K562 (cell line): Measurements from ENCODE around the gene TMEM203. TPM values are rescaled to one million over a fixed set of nuclear protein-coding genes. Genes with fewer than 3 reads are reported as not detected.

Source experiments
- ATAC-seq: fragments of 200-7000 bp; cut with Tn5 transposase; 3 replicates; pipeline ENCODE4 v1.9.1; 2020; ENCODE audit warnings: moderate library complexity
- BruUV-seq: library from RNA; stranded (reverse); fragments of 400-500 nt; replicated peaks from 2 replicates; lab custom pipeline; 2021; lab: Mats Ljungman, UMichigan
- CTCF ChIA-PET: fragments of 300-600 bp; formaldehyde crosslinking; extraction: SDS; loops from one replicate; lab custom pipeline; 2021; ENCODE audit warnings: low intra/inter-chr PET ratio; lab: Yijun Ruan, JAX
- POLR2A ChIA-PET: fragments of 300-600, 350-650 bp; sonication (Branson Sonifier 250); formaldehyde crosslinking; extraction: SDS; loops from one replicate; lab custom pipeline; 2021; ENCODE audit warnings: antibody characterized with exemption, inconsistent platforms; lab: Yijun Ruan, JAX
- DNase-seq, 4 experiments: peaks; one replicate each; pipeline versions ENCODE4 v3.0.0 to v3.0.0-alpha.2; 2011 to 2018; ENCODE audit warnings: low spot score in 3 of 4, mixed read lengths in 3 of 4; ENCODE audit errors: extremely low read depth in 1 of 4
- FAIRE-seq: peaks from 2 replicates; lab custom pipeline; 2011; peaks lifted over from hg19 to GRCh38; lab: Jason Lieb, UNC
- H2AFZ ChIP-seq: 2 replicates; pipeline ENCODE4 v1.6.0; 2011; ENCODE audit warnings: low read depth, low read length, control low read depth, inconsistent platforms
- H3K27ac ChIP-seq: fragments of 200-600 bp; 3 replicates; pipeline ENCODE4 v1.8.0; 2011; ENCODE audit warnings: low read depth, mild to moderate bottlenecking, control low read depth, inconsistent platforms, low read length, moderate library complexity, mixed read lengths; ENCODE audit errors: extremely low read depth
- H3K27me3 ChIP-seq, 2 experiments: fragments of 300-600 bp in 1 of 2; 2 replicates in 1 of 2; 3 replicates in 1 of 2; pipeline versions ENCODE4 v1.6.0 to v1.8.0; 2011; ENCODE audit warnings: inconsistent platforms in 2 of 2, low read length in 2 of 2, mild to moderate bottlenecking in 1 of 2, mixed read lengths in 1 of 2, moderate library complexity in 1 of 2; ENCODE audit not compliant: control insufficient read depth in 2 of 2, insufficient read depth in 2 of 2
- H3K36me3 ChIP-seq: fragments of 300-600 bp; 3 replicates; pipeline ENCODE4 v1.8.0; 2011; ENCODE audit warnings: mild to moderate bottlenecking, low read length, inconsistent platforms; ENCODE audit not compliant: control insufficient read depth, insufficient read depth
- H3K4me1 ChIP-seq, 2 experiments: fragments of 200-600 bp in 1 of 2; replicated peaks in 1 of 2; 2 replicates in 1 of 2; 3 replicates in 1 of 2; pipeline versions ENCODE4 v1.5.1 to v1.8.0; 2011; ENCODE audit warnings: inconsistent platforms in 2 of 2, low read length in 2 of 2, mild to moderate bottlenecking in 1 of 2, mixed read lengths in 1 of 2, moderate library complexity in 1 of 2; ENCODE audit not compliant: control insufficient read depth in 2 of 2, insufficient read depth in 2 of 2
- H3K4me2 ChIP-seq: 2 replicates; pipeline ENCODE4 v1.6.1; 2011; ENCODE audit warnings: low read length, control low read depth, inconsistent platforms, mixed read lengths; ENCODE audit not compliant: insufficient read depth
- H3K4me3 ChIP-seq: fragments of 200-600 bp; sonication (generic), shearing (Covaris generic); 2 replicates; pipeline ENCODE4 v1.5.1; 2016; ENCODE audit warnings: control low read depth, inconsistent platforms
- H3K79me2 ChIP-seq: fragments of 200-600 bp; 3 replicates; pipeline ENCODE4 v1.8.0; 2011; ENCODE audit warnings: low read length, inconsistent platforms; ENCODE audit not compliant: control insufficient read depth, insufficient read depth
- H3K9ac ChIP-seq, 2 experiments: 2 replicates each; pipeline versions ENCODE4 v1.6.0 to v1.6.1; 2011; ENCODE audit warnings: low read depth in 2 of 2, low read length in 2 of 2, control low read depth in 1 of 2, inconsistent platforms in 1 of 2, mild to moderate bottlenecking in 1 of 2, mixed read lengths in 1 of 2; ENCODE audit not compliant: insufficient read depth in 1 of 2
- H3K9me1 ChIP-seq: one replicate; pipeline ENCODE4 v1.6.0; 2011; ENCODE audit warnings: inconsistent platforms, mild to moderate bottlenecking, low read length, moderate library complexity; ENCODE audit not compliant: control insufficient read depth, insufficient read depth
- H3K9me3 ChIP-seq: replicated peaks from 2 replicates; pipeline ENCODE4 v1.5.1; 2011; ENCODE audit warnings: low read depth, low read length, inconsistent platforms; ENCODE audit not compliant: control insufficient read depth, insufficient read depth
- H4K20me1 ChIP-seq: replicated peaks from 2 replicates; pipeline ENCODE4 v1.6.1; 2011; ENCODE audit warnings: low read length, inconsistent platforms, mixed read lengths; ENCODE audit not compliant: control insufficient read depth, insufficient read depth
- ARNT ChIP-seq, 2 experiments: fragments of 450-650 bp; IDR thresholded peaks; 2 replicates each; pipeline ENCODE4 v1.6.1; 2016; ENCODE audit warnings: mild to moderate bottlenecking in 1 of 2
- XRCC3 ChIP-seq: fragments of 450-650 bp; IDR thresholded peaks from 2 replicates; pipeline ENCODE4 v1.6.1; 2017; ENCODE audit warnings: mild to moderate bottlenecking, moderate library complexity
- ZBTB33 ChIP-seq: sonication (generic); formaldehyde crosslinking; IDR thresholded peaks from 2 replicates; pipeline ENCODE4 v1.8.1; 2023; ENCODE audit warnings: mild to moderate bottlenecking, missing genetic modification reagents
- ZNF384 ChIP-seq: IDR thresholded peaks from 2 replicates; pipeline ENCODE4 v1.6.1; 2012; ENCODE audit warnings: low read depth, low read length, improper control_type of control experiment
- WGBS: fragments of 100-300 bp; shearing (Covaris generic); methylation state at CpG from one replicate; pipeline ENCODE4 v1.1.6; 2016; ENCODE audit warnings: low coverage, mixed read lengths; ENCODE audit not compliant: insufficient coverage; ENCODE audit errors: missing lambda C conversion rate; 5-methylcytosine and 5-hydroxymethylcytosine counted together
- in situ Hi-C: fragments of 300-500 bp; cut with MboI; formaldehyde crosslinking; loops from 4 replicates; pipeline ENCODE4 v1.15.0; 2018; ENCODE audit warnings: inconsistent platforms, mixed read lengths
- intact Hi-C: fragments of 100-400 bp; cut with micrococcal nuclease; formaldehyde crosslinking; loops from 2 replicates; pipeline ENCODE4 v1.14.2; 2022
- polyA plus RNA-seq, 8 experiments: library from polyadenylated mRNA; depleted of rRNA in 4 of 8; stranded (reverse) in 5 of 8; unstranded in 3 of 8; fragments of >200 nt; fragmentation: Nextera tagmentation in 2 of 8; fragmentation: Illumina TruSeq in 1 of 8; extraction: Ambion mirVana in 2 of 8; extraction: Trizol in 1 of 8; gene quantifications; 2 replicates each; pipeline versions ENCODE4 v1.2.1 to v1.2.3, GENCODE V29; 2011 to 2014; ENCODE audit warnings: inconsistent platforms in 1 of 8, missing spikeins in 1 of 8
- total RNA-seq, 7 experiments: library from RNA; depleted of rRNA in 6 of 7; stranded (reverse); fragments of >200 nt in 6 of 7; fragmentation: Illumina TruSeq in 2 of 7; extraction: Trizol in 2 of 7; gene quantifications; 2 replicates each; pipeline versions ENCODE4 v1.2.1 to v1.2.3, GENCODE V29; 2011 to 2021; ENCODE audit warnings: low replicate concordance in 1 of 7
- TF ChIP-seq, protein P1 (sequence below), 3 experiments: IDR thresholded peaks in 2 of 3; conservative IDR thresholded peaks in 1 of 3; 2 replicates each; pipeline ENCODE4 v1.5.1; 2011 to 2012; ENCODE audit warnings: low read length in 3 of 3, mild to moderate bottlenecking in 3 of 3, control low read depth in 2 of 3, improper control_type of control experiment in 1 of 3, inconsistent platforms in 1 of 3, low read depth in 1 of 3, mixed read lengths in 1 of 3, moderate library complexity in 1 of 3; ENCODE audit not compliant: insufficient read depth in 2 of 3
- TF ChIP-seq, protein P2 (sequence below), 2 experiments: fragments of 450-650 bp in 1 of 2; sonication (generic) in 1 of 2; formaldehyde crosslinking in 1 of 2; IDR thresholded peaks in 1 of 2; conservative IDR thresholded peaks in 1 of 2; 2 replicates each; pipeline versions ENCODE4 v1.6.1 to v1.8.1; 2016 to 2023; ENCODE audit warnings: mild to moderate bottlenecking in 2 of 2, moderate library complexity in 2 of 2, inconsistent platforms in 1 of 2, missing genetic modification reagents in 1 of 2

TMEM203 gene
- total and polyA plus RNA-seq, 9 of the 15 experiments (the other 6 are each of a cell fraction or from before 2014, with no cell fraction given), result 8.8 to 59.5 (median 37.6) TPM

DNA sequence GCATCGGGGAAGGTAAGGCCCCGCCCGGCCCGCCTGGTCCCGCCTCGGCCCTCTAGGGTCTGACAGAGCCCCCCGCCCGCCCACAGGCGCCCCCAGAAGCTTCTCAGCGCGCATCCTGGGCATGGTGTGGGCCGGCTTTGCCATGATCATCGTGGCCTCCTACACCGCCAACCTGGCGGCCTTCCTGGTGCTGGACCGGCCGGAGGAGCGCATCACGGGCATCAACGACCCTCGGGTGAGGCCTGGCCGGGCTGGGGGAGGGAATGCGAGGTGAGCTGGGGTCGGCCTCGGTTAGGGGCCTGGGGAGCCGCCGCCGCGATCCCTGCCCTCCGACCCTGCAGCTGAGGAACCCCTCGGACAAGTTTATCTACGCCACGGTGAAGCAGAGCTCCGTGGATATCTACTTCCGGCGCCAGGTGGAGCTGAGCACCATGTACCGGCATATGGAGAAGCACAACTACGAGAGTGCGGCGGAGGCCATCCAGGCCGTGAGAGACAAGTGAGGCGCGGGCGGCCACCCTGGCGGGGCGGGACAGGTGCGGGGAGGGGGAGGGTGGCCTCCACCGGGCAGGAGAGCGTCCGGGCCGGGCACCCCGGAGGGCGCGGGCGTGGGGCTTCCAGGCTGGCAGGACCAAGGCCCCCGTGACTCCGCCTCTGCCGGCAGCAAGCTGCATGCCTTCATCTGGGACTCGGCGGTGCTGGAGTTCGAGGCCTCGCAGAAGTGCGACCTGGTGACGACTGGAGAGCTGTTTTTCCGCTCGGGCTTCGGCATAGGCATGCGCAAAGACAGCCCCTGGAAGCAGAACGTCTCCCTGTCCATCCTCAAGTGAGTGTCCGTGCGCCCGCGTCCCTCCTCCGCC is 42.7 kb downstream of the TMEM203 start (continued):
- TF ChIP-seq, protein P1, sequence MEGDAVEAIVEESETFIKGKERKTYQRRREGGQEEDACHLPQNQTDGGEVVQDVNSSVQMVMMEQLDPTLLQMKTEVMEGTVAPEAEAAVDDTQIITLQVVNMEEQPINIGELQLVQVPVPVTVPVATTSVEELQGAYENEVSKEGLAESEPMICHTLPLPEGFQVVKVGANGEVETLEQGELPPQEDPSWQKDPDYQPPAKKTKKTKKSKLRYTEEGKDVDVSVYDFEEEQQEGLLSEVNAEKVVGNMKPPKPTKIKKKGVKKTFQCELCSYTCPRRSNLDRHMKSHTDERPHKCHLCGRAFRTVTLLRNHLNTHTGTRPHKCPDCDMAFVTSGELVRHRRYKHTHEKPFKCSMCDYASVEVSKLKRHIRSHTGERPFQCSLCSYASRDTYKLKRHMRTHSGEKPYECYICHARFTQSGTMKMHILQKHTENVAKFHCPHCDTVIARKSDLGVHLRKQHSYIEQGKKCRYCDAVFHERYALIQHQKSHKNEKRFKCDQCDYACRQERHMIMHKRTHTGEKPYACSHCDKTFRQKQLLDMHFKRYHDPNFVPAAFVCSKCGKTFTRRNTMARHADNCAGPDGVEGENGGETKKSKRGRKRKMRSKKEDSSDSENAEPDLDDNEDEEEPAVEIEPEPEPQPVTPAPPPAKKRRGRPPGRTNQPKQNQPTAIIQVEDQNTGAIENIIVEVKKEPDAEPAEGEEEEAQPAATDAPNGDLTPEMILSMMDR (IDR thresholded peaks at IDR 0.05 in 2 of 3, conservative IDR thresholded peaks at IDR 0.05 in 1 of 3; ENCODE audit: insufficient read depth in 2 of 3, low read depth in 1 of 3, low read length in 3 of 3), result peak in 1 of 3 experiments; percentile 20; a peak in 1 of 6 replicates

- no TSS peak for BruUV-seq
- FAIRE-seq (no peak), ATAC-seq (peak; percentile 17), DNase-seq (peak; percentile 44 to 85 (median 79))
- Histone ChIP-seq H3K36me3 (no peaks in the 10 kb centered on the region), H3K9ac (no peak overlapping the region), H3K9me1 (no peaks in the 10 kb centered on the region), H3K27me3 (peaks cover 11 to 26% of the 10 kb centered on the region in 2 experiments; a peak in 4 of 5 replicates), H3K27ac (no peak overlapping the region), H3K4me2 (no peak overlapping the region), H3K4me3 (no peak overlapping the region), H3K9me3 (no peaks in the 10 kb centered on the region), H3K79me2 (no peaks in the 10 kb centered on the region), H4K20me1 (peaks cover 8% of the 10 kb centered on the region; the same call in 1 of the 2 replicates), H3K4me1 (peaks cover 18 to 97% of the 10 kb centered on the region in 2 experiments; a peak in 4 of 5 replicates), H2AFZ (no peak overlapping the region)
- intact Hi-C loops (no loop called here), in situ Hi-C loops (no loop called here)
- TF ChIP-seq ARNT (IDR thresholded peaks at IDR 0.05), result no peak
- no peak for TF ChIP-seq XRCC3
- no peak for TF ChIP-seq ZNF384
- TF ChIP-seq, protein P2, sequence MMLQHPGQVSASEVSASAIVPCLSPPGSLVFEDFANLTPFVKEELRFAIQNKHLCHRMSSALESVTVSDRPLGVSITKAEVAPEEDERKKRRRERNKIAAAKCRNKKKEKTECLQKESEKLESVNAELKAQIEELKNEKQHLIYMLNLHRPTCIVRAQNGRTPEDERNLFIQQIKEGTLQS (IDR thresholded peaks at IDR 0.05), result no peak
- TF ChIP-seq, protein P2 (CRISPR knock-in tag; conservative IDR thresholded peaks at IDR 0.05), result no peak
- peak; percentile 62; the same call in 1 of the 2 replicates for TF ChIP-seq ZBTB33 (CRISPR knock-in tag)
- CTCF ChIA-PET, result no interaction called here
- POLR2A ChIA-PET, result interaction anchor here (0.6 kb wide), 1 partner anchor 27 kb away, joined by 3 read pairs; no protein-coding TSS in a partner anchor
- 85% methylated on average over 19 of the region's 71 CpGs for WGBS
Measured at GRCh38 chr9:137161558-137162486, 43.6 kb downstream of the TMEM203 start.
